NCI-H1436 (cell line): ENCODE data around the gene HPCAL1.
"Not testable (repeated sequence)": the region's sequence is repeated elsewhere in the genome, so short reads cannot be mapped to it uniquely, and the experiment has no call there.

Experiments used
- DNase-seq: peaks from one replicate; lab custom pipeline; 2025; lab: John Stamatoyannopoulos, UW

Gene HPCAL1

GRCh38 chr2:10285191-10285555 lies 17.5 kb upstream of the HPCAL1 start:
- no peak for DNase-seq

DNA sequence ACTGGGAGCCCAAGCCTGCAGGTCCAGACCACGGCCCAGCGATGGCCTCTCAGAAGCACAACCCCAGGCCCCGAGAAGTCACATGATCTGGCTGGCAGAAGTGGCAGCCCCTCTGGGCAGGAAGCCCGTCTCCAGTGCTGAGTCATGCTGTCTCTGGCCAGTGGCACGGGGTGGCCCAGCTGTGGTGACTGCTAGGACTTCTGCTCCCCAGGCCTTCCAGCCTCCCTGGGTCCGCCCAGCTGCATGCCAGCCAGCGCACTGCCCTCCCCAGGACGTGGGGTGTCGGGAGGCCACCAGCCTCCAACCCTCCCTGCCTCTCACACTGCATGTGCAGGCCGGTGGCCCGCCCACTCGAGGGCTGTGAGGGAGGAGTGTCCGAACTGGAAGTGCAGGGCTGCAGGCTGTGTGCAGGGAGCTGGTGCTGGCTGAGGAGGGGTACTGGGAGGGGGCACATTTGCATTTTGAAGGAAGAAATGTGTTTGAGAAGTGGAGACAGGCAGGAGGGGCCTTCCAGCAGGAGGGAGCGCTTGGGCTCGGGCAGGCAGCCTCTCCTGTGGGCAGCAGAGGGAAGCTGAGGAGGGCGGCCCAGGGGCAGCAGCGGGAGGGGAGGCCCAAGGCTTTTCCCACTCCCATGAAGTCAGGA lies 17.0 kb upstream of the HPCAL1 start:
- DNase-seq: no peak

DNA sequence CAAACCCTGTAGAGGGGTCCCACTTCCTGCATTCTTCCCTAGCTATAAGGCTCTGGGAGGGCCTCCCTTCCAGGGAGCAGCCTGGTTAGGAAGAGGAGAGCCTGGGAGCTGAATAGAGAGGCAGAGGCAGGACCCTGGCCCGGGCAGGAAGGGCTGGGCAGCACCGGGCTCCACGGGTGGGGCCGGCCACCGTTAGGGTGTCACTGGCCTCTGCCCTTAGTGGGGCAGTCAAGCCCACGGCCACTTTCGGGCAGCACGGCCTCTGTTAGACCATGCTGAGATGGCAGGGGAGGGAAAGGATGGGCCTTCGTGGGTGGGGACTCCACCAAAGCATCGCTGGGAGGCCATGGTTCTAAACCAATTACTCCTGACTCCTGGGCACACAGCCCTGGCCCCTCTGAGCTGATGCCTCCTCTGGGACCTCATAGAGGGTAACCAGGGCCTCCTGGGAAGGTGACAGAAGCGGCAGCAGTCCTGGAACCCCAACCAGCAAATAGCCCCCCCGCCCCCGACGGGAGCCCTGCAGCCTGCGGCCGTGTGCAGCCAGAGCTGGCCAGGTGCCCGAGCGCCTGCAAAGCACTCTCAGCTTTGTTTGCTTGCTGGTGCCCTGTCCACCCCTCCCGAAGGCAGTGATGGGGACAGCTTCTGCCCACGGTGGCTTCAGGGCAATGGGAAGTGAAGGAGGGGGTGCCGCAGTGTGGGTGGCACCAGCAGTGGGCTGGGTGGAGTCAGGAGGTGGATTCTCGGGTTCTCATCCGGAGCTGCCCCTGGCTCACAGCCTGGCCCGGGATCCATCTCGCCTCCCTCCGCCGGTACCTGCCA lies 16.3 kb upstream of the HPCAL1 start:
- DNase-seq: no peak

DNA sequence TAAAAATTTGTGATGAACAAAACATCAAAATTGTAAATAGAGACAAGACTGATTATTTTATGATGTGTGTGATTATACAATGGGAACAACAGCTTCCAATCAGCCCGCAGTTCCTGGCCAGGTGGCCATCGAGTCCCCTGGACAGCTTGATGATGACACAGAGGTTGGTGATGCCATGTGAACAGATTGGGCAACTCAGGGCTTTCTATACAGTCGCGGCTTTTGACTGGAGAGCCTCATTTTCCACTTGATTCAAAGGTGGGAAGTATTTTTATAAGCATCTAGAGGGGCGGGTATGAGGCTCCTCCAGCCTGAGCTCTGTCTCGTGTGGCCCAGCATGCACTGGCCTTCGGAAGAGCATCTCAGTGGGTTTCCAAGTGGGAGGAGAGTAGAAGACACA lies 14.9 kb upstream of the HPCAL1 start:
- no peak for DNase-seq

DNA sequence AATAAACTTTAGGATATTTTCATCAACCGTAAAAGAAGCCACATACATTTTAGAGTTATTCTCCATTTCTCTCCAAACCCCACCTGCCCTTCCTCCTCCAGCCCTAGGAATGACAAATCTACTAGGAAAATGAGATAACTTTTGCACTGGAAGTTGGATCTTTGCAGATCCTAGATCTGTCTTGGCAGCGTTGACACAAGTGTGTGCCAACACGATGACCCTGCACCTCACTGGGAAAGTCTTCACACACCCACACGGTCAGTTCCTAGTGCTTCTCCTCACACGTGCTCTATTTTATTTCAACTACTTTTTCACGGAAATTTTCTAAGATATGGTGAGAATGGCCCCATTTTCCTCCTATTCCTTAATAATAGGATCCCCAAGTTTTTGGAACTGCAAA lies 14.1 kb upstream of the HPCAL1 start:
- no peak for DNase-seq

DNA sequence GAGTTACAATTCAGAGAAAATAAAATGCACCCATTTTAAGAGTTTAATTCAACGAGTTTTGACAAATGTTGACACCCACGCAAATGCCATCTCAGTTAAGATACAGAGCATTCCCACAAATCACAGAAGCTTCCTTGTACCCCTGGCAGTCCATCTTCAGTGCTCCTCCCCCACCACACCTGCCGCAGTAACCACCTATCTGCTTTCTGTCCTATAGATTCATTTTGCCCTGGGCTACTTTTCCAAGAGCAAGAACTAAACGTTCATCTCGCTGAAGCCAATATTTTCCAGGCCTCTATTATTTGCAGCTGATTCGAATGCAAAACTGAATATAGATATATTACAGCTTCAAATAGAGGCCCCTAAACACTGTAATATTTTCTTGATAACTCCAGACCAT lies 13.4 kb upstream of the HPCAL1 start:
- no peak for DNase-seq

GRCh38 chr2:10289891-10290290 lies 12.8 kb upstream of the HPCAL1 start:
- DNase-seq: no peak

DNA sequence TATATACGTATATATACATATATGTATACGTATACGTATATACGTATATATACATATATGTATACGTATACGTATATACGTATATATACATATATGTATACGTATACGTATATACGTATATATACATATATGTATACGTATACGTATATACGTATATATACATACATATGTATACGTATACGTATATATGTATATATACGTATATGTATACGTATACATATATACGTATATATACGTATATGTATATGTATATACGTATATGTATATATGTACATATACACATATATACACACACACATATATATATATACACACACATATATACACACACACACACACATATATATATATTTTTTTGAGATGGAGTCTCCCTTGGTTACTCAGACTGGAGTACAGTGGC lies 11.3 kb upstream of the HPCAL1 start:
- not testable (repeated sequence) for DNase-seq

- no peak for DNase-seq
Observed at GRCh38 chr2:10292033-10292432, 10.7 kb upstream of the HPCAL1 start.

GRCh38 chr2:10293603-10294002 lies 9.1 kb upstream of the HPCAL1 start:
- DNase-seq: no peak

GRCh38 chr2:10294077-10294476 lies 8.6 kb upstream of the HPCAL1 start:
- no peak for DNase-seq

DNA sequence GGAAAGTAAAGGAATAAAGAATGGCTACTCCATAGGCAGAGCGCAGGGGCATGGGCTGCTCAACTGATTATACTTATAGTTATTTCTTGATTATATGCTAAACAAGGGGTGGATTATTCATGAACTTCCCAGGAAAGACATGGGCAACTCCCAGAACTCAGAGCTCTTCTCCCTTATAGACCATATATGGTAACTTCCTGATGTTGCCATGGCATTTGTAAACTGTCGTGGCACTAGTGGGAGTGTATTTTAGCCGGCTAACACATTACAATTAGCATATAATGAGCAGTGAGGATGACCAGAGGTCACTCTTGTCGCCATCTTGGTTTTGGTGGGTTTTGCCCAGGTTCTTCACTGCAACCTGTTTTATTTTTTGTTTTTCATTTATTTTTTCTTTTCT lies 7.1 kb upstream of the HPCAL1 start:
- DNase-seq: not testable (repeated sequence)

DNA sequence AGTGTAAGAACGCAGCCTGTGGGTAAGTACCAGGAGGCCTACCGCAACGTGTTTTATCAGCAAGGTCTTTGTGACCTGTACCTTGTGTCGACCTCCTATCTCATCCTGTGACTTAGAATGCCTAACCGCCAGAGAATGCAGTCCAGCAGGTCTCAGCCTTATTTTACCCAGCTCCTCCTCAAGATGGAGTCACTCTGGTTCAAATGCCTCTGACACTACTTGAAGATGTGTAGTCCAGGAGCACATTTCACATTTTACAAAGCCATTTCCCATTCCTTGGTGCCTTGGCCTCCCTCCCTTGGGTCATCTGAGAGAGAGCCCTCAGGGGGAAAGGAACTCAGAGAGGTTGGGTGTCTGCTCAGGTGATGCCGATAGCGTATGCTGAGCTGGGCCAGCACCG lies 6.6 kb upstream of the HPCAL1 start:
- DNase-seq: no peak

DNA sequence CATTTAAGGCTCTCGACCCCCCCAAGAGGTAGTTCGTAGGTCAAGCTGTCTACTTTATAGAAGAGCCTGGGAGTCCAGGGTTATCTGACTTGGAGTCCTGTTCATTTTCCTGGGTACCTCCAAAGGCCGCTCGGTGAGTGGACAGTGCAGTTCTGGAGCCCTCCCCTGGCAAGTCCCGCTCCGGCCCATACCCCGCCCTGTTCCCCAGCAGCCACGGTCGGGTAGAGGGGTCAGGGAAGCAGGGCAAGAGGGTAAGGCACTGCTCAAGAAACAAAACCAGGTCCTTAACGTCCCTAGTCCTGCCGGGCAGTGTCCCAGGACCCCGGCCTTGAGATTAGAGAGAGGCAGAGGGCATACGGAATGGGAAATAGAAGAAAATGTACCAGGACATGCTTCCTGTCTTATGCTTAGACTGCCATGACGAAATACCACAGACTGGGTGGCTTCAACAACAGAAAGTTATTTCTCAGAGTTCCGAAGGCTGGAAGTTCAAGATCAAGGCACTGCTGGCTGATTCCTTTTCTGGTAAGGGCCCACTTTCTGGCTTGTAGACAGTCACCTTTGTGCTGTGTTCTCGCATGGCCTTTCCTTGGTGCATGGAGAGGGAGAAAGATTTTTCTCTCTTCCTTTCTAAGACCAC lies 5.4 kb upstream of the HPCAL1 start:
- no peak for DNase-seq

DNA sequence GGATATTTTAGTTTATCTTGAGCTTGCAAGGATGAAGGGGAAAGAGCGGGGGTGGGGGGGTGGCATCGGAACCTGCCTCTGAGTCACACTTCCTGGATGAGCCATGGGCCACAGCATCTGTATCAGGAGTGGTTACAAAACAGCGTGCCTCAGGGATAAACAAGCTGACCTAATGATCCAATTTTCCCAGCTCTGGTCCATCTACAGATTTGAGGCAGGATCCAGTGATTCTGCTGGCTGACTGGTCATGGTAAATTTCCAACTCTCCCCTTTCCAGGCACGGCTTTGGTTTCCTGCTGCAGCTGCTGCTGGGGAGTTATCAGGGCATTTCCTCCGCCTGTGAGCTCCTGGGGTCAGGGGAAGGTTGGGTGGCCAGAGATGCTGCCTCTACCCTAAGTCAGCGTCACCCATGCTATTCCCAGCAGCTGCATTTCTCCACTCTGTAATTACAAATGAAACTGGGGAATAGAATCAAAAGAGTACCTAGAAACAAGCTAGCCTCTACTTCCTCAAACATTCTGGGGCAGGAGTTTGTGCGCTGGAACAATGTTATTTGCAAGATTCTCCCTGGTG lies 4.7 kb upstream of the HPCAL1 start:
- no peak for DNase-seq

GRCh38 chr2:10298777-10299176 lies 3.9 kb upstream of the HPCAL1 start:
- not testable (repeated sequence) for DNase-seq

DNA sequence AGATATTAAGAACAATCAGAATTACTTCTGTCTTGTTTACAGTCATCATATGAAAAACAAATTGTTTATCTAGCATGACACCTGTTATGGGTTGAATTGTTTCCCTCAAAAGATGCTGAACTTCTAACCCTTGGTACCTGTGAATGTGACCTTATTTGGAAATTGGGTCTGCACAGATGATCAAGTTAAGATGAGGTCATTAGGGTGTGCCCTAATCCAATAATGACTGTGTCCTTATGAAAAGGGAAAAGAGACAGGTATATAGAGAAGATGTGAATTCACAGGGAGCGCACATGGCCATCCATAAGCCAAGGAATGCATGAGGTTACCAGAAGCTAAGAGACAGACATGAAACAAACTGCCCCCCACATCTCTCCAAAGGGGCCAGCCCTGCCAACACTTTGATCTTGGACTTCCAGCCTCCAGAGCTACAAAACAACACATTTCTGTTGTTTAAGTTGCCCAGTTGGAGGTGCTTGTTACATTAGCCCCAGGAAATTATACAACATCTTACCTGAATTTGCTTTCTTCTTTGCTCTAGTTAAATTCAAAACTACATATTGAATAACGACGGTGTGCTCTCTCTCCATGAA lies 2.3 kb upstream of the HPCAL1 start:
- DNase-seq: no peak

GRCh38 chr2:10300997-10301940 lies 1.4 kb upstream of the HPCAL1 start:
- DNase-seq: no peak

GRCh38 chr2:10301941-10302478 lies 694 bp upstream of the HPCAL1 start:
- no peak for DNase-seq

GRCh38 chr2:10303181-10303693 lies 533 bp downstream of the HPCAL1 start:
- no peak for DNase-seq
